ENCODE data around the gene KCP.

The KCP gene

GRCh38 chr7:128841171-128841690, 69.3 kb downstream of the KCP start:
- DNase-seq (ENCODE audit: low read depth, low spot score), result no peak

- DNase-seq (ENCODE audit: low read depth, low spot score), result no peak
Observed at GRCh38 chr7:128840326-128841170, 70.0 kb downstream of the KCP start.

- no peak for DNase-seq (ENCODE audit: low read depth, low spot score)
Observed at GRCh38 chr7:128839751-128840177, 70.7 kb downstream of the KCP start.

GRCh38 chr7:128838981-128839731, 71.4 kb downstream of the KCP start:
- DNase-seq (ENCODE audit: low read depth, low spot score), result no peak

- DNase-seq (ENCODE audit: low read depth, low spot score), result no peak
Observed at GRCh38 chr7:128838109-128838779, 72.3 kb downstream of the KCP start.

DNA sequence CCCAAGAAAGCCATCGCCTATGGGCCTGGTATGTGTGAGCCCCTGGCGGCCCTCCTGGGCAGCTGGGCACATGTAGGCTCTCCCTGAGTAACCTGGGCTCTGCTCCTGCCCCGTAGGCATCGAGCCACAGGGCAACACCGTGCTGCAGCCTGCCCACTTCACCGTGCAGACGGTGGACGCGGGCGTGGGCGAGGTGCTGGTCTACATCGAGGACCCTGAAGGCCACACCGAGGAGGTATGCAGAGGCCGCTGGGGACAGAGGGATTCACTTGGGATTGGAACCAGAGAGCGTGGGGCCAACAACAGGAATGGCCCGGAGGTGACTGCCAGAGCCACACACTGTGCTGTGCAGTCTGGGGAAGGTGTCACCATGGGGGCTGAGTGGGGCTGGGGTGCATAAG, 73.0 kb downstream of the KCP start:
- no peak for DNase-seq (ENCODE audit: low read depth, low spot score)

DNA sequence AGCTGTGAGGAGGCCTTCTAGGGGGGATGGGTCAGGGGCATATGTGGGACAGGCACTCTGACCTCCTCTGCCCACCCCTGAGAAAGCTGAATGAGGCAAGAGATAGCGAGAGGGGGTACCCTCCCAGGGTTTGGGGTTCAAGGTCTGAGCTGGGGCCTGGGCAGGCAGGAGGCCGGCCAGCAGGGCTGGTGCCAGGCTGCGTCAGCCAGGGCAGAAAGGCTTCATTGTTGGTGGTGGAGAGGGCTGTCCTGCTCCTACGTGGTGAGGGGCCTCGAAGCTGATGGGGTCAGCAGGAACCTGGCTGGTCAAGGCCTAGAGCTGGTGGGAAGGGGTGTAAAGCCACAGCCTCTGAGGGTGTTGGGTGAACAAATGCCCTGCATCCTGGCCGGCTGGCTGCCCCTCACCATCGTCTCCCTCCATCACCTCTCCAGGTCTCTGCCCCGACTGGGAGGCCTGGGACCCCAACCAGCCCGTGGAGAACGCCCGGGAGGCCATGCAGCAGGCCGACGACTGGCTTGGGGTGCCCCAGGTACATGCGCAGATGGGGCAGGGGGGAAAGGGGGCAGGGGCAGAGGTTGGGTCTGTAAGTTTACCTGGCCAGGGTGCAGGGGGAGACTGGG, 73.7 kb downstream of the KCP start:
- no peak for DNase-seq (ENCODE audit: low read depth, low spot score)

DNA sequence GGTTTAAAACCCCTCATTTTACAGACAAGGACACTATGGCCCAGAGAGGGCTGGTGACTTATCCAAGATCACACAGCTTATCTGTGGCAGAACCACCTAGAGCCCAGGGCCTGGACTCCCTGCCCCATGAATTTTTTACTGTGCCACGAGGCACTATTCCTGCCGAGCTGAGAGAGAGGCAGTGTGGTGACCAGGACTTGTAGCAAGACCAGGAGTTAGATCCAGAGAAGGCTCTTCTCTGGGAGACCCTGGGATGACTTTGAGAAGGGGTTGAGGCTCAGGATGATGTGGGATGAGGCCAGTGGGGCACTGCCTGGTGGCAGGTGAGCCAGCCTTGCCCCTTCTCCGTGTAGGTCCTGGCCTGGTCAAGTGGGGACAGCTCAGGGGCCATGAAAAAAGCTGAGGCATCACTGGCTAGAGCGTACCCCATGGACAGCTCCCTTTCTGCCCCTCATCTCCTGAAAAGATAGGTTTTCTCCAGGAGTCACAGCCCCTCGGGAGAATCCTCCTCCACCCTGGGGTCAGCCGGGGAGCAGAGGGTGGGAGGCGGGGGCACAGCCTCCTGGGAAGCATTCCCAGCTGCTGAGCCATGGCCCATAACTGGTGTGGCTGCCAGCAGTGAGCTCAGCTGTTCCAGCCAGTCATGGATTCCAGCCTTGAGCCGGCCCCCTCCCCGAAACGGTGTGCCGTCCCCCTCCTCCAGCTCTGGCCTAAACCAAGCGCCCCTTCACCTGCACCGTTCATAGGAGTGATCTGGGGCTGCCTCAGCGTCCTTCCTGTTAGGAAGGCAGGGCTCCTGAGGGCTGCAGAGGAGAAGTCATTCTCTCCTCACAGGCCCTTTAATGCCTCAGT, 74.5 kb downstream of the KCP start:
- no peak for DNase-seq (ENCODE audit: low read depth, low spot score)

GRCh38 chr7:128835231-128835751, 75.2 kb downstream of the KCP start:
- no peak for DNase-seq (ENCODE audit: low read depth, low spot score)

GRCh38 chr7:128833946-128834325, 76.6 kb downstream of the KCP start:
- DNase-seq (ENCODE audit: low read depth, low spot score), result no peak

GRCh38 chr7:128833148-128833945, 77.2 kb downstream of the KCP start:
- DNase-seq (ENCODE audit: low read depth, low spot score), result no peak

GRCh38 chr7:128832880-128833147, 77.7 kb downstream of the KCP start:
- DNase-seq (ENCODE audit: low read depth, low spot score), result no peak

DNA sequence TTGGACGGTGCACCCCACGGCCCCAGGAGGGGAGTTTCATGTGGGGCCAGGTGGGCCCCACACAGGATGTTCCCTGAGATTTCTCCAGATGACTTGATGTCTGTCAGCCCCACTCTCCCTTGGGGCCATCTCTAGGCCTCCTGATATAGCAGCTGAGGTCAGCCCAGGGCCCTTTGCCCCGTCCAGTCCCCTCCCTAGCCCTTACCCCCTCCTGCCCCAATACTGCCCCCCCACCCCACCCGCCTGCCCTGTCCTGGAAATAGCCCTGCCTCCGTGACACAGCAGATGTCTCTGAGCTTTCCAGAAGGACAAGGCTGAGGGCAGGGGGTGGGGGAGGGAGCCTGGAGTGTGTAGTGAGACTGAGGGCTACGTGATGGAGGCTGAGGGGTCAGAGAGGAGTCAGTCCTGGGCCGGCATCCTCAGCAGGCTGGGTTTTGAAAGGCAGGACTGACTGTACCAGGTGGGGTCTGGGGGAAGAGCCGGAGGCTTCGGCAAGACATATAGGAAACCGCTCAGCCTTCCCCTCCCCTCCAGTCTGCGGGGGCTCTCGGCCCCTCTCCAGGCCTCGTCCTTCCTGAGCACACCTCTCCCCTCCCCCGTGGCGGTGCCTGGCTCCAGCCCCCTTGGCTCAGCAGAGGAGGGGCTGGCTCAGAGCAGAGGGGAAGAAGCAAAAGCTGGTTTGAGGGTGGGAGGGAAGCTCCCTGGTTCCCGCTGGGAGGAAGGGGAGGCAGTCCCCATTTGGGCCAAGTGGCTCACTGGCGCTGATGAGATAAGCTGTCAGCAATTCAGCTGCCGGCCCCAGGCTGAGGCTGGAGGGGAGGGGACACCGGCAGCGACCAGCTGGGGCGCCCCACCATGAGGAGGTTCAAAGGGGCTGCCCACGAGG, 78.3 kb downstream of the KCP start:
- peak; percentile 56 for DNase-seq (ENCODE audit: low read depth, low spot score)

GRCh38 chr7:128831178-128831993, 79.1 kb downstream of the KCP start:
- no peak for DNase-seq (ENCODE audit: low read depth, low spot score)

GRCh38 chr7:128830231-128831177, 80.0 kb downstream of the KCP start, which contains the start of gene FLNC:
Gene FLNC (plus strand): TSS chr7:128830406. CDS start chr7:128830638, 232 bp downstream.
- DNase-seq (ENCODE audit: low read depth, low spot score), result no peak

- DNase-seq (ENCODE audit: low read depth, low spot score), result no peak
Observed at GRCh38 chr7:128829391-128830166, 80.9 kb downstream of the KCP start.
